Osteoblast (primary cell): ENCODE data around the gene PAPOLA. TPM values are rescaled to one million over a fixed set of nuclear protein-coding genes. Genes with fewer than 3 reads are reported as not detected.

ENCODE experiments used
- DNase-seq: peaks from one replicate; pipeline ENCODE4 v3.0.0; 2011; ENCODE audit warnings: low spot score, mixed read lengths; ENCODE audit not compliant: insufficient read length; ENCODE audit errors: missing footprints
- H2AFZ ChIP-seq: 2 replicates; pipeline ENCODE4 v1.6.0; 2011; ENCODE audit warnings: mild to moderate bottlenecking, low read length
- H3K27ac ChIP-seq: 2 replicates; pipeline ENCODE4 v1.5.1; 2011; ENCODE audit warnings: mild to moderate bottlenecking, low read depth, low read length, moderate library complexity
- H3K27me3 ChIP-seq: 2 replicates; pipeline ENCODE4 v1.6.0; 2012; ENCODE audit warnings: mild to moderate bottlenecking, control low read depth, inconsistent platforms, low read length, moderate library complexity; ENCODE audit not compliant: insufficient read depth
- H3K36me3 ChIP-seq: 2 replicates; pipeline ENCODE4 v1.5.1; 2011; ENCODE audit warnings: mild to moderate bottlenecking, low read length, control low read depth, moderate library complexity; ENCODE audit not compliant: insufficient read depth
- H3K4me1 ChIP-seq: 2 replicates; pipeline ENCODE4 v1.5.1; 2011; ENCODE audit warnings: mild to moderate bottlenecking, low read length, control low read depth, moderate library complexity; ENCODE audit not compliant: insufficient read depth
- H3K4me2 ChIP-seq: 2 replicates; pipeline ENCODE4 v1.6.0; 2011; ENCODE audit warnings: mild to moderate bottlenecking, low read length; ENCODE audit not compliant: insufficient read depth
- H3K4me3 ChIP-seq: fragments of 200-600 bp; sonication (generic); 3 replicates; pipeline ENCODE4 v1.5.1; 2012; ENCODE audit warnings: mild to moderate bottlenecking, low read length, inconsistent platforms; ENCODE audit not compliant: insufficient read depth
- H3K79me2 ChIP-seq: 2 replicates; pipeline ENCODE4 v1.6.0; 2012; ENCODE audit warnings: mild to moderate bottlenecking, low read length, control low read depth, inconsistent platforms; ENCODE audit not compliant: insufficient read depth
- H3K9me3 ChIP-seq: 2 replicates; pipeline ENCODE4 v1.5.1; 2011; ENCODE audit warnings: low read depth, low read length, control low read depth
- H4K20me1 ChIP-seq: 2 replicates; pipeline ENCODE4 v1.6.0; 2012; ENCODE audit warnings: mild to moderate bottlenecking, low read length, control low read depth; ENCODE audit not compliant: insufficient read depth
- total RNA-seq: library from RNA; depleted of rRNA; stranded (reverse); fragments of >200 nt; gene quantifications from 2 replicates; pipeline ENCODE4 v1.2.3, GENCODE V29; 2012
- TF ChIP-seq, protein P1 (sequence below): IDR thresholded peaks from 2 replicates; pipeline ENCODE4 v1.5.1; 2011; ENCODE audit warnings: mild to moderate bottlenecking, low read depth, low read length, moderate library complexity; ENCODE audit errors: extremely low read depth

The PAPOLA gene
- total RNA-seq, 1 donor: 106 TPM

DNA sequence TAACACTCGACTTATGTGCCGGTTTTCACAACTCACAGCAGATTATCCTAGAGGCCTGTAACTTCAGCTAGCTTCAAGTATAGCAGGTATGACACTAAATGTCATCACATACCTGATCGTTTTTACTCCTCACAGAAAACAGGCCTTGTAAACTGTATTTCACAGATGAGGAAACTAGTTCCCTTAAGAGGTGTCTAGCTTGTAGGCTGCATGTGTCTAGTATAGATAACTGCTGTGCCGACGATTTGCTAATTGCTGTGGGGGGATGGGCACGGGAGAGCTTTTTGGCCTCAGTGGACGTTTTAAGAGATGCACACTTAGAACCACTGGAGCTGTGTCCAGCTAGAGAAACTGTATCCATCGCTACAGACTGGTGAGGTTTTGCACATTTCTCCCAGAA lies 78.8 kb downstream of the PAPOLA start:
- no peak overlapping the region for H3K4me2 ChIP-seq
- H4K20me1 ChIP-seq: peaks cover 2% of the 10 kb centered on the region

DNA sequence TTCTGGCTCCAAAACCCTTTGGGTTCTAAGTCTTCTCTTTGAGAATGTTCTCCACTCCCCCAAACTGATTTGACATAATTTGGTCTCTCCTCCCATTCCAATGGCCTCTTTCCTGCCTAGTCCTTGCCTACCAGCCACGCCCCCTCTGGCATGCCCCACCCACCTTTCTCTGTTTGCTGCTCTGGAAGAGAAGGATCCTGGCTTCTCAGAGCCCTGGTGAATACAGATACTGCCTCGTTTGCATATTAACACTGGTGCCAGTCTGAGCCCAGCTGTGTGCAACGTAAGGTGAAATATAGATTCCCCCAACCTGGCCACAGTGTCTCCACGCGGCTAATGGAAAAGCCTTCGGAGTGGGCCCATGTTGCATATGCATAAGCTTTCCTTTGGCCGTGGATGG lies 79.7 kb downstream of the PAPOLA start:
- H2AFZ ChIP-seq: no peak overlapping the region
- H3K4me3 ChIP-seq: no peak overlapping the region
- peak; percentile 81 for DNase-seq
- H3K36me3 ChIP-seq: no peaks in the 10 kb centered on the region
- H3K27ac ChIP-seq: no peak overlapping the region
- peaks cover 32% of the 10 kb centered on the region for H3K27me3 ChIP-seq
- TF ChIP-seq, protein P1, sequence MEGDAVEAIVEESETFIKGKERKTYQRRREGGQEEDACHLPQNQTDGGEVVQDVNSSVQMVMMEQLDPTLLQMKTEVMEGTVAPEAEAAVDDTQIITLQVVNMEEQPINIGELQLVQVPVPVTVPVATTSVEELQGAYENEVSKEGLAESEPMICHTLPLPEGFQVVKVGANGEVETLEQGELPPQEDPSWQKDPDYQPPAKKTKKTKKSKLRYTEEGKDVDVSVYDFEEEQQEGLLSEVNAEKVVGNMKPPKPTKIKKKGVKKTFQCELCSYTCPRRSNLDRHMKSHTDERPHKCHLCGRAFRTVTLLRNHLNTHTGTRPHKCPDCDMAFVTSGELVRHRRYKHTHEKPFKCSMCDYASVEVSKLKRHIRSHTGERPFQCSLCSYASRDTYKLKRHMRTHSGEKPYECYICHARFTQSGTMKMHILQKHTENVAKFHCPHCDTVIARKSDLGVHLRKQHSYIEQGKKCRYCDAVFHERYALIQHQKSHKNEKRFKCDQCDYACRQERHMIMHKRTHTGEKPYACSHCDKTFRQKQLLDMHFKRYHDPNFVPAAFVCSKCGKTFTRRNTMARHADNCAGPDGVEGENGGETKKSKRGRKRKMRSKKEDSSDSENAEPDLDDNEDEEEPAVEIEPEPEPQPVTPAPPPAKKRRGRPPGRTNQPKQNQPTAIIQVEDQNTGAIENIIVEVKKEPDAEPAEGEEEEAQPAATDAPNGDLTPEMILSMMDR: no peak
- H3K4me1 ChIP-seq: no peaks in the 10 kb centered on the region
- H3K9me3 ChIP-seq: no peaks in the 10 kb centered on the region
- H3K79me2 ChIP-seq: no peaks in the 10 kb centered on the region
- no peaks in the 10 kb centered on the region for H4K20me1 ChIP-seq
- no peak overlapping the region for H3K4me2 ChIP-seq

More for the DNA sequence above, 78.8 kb downstream of the PAPOLA start:
- Histone ChIP-seq H3K79me2 (no peaks in the 10 kb centered on the region), H3K27ac (no peak overlapping the region), H2AFZ (no peak overlapping the region), H3K9me3 (no peaks in the 10 kb centered on the region), H3K4me1 (no peaks in the 10 kb centered on the region), H3K36me3 (no peaks in the 10 kb centered on the region), H3K4me3 (no peak overlapping the region), H3K27me3 (peaks cover 23% of the 10 kb centered on the region)
- TF ChIP-seq, protein P1: no peak
- DNase-seq: no peak

- Histone ChIP-seq H3K79me2 (no peaks in the 10 kb centered on the region), H2AFZ (no peak overlapping the region), H3K36me3 (no peaks in the 10 kb centered on the region), H3K4me1 (no peaks in the 10 kb centered on the region), H3K27me3 (peaks cover 33% of the 10 kb centered on the region), H3K4me2 (no peak overlapping the region), H3K27ac (no peak overlapping the region), H3K4me3 (no peak overlapping the region), H4K20me1 (no peaks in the 10 kb centered on the region), H3K9me3 (no peaks in the 10 kb centered on the region)
- TF ChIP-seq, protein P1: no peak
- DNase-seq: no peak
These were observed 80.3 kb downstream of the PAPOLA start for GRCh38 chr14:96582411-96582961.

DNA sequence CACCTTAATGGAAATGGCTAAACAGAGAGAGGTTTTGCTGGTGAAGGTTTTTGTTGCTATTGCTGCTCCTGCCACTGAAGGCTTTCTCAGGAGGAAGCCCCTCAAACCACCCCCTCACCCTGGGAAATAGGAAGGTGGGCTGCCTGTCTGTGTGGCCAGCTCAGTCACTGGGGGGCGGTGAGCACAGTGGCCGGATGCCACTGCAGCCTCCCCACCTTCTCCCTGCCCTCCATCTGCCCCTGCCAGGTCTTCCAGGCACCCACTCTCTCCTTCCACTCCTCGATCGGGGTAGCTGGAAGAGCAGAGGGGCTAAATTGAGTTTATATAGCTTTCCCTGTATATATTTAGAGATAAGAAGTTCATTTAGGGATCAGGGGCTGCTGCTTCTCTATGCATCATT lies 80.8 kb downstream of the PAPOLA start:
- no peaks in the 10 kb centered on the region for H3K9me3 ChIP-seq
- no peak overlapping the region for H2AFZ ChIP-seq
- H3K4me1 ChIP-seq: no peaks in the 10 kb centered on the region
- H3K79me2 ChIP-seq: no peaks in the 10 kb centered on the region
- no peak overlapping the region for H3K27ac ChIP-seq
- H3K36me3 ChIP-seq: no peaks in the 10 kb centered on the region
- no peaks in the 10 kb centered on the region for H4K20me1 ChIP-seq
- H3K4me2 ChIP-seq: no peak overlapping the region
- TF ChIP-seq, protein P1: no peak
- no peak for DNase-seq
- peaks cover 33% of the 10 kb centered on the region for H3K27me3 ChIP-seq
- H3K4me3 ChIP-seq: no peak overlapping the region
